Nephron progenitor cell (in vitro differentiated cells): ENCODE data around the gene ZNG1B.
"Not testable (repeated sequence)": the region's sequence is repeated elsewhere in the genome, so short reads cannot be mapped to it uniquely, and the experiment has no call there.

ENCODE experiments used
- DNase-seq: peaks from one replicate; pipeline ENCODE4 v3.0.0; 2021
- H3K27ac Mint-ChIP-seq: 2 replicates; pipeline ENCODE4 v1.8.0; 2021; ENCODE audit warnings: mild to moderate bottlenecking, moderate library complexity, mixed read lengths
- H3K27me3 Mint-ChIP-seq: 2 replicates; pipeline ENCODE4 v1.8.0; 2021; ENCODE audit warnings: mild to moderate bottlenecking, low read depth, mixed read lengths; ENCODE audit not compliant: poor library complexity
- H3K36me3 Mint-ChIP-seq: 2 replicates; pipeline ENCODE4 v1.8.0; 2021; ENCODE audit warnings: low read depth, mixed read lengths
- H3K4me1 Mint-ChIP-seq: 2 replicates; pipeline ENCODE4 v1.8.0; 2021; ENCODE audit warnings: mixed read lengths
- H3K4me3 Mint-ChIP-seq: 2 replicates; pipeline ENCODE4 v1.8.0; 2021; ENCODE audit warnings: mild to moderate bottlenecking, moderate library complexity, mixed read lengths
- H3K9me3 Mint-ChIP-seq: 2 replicates; pipeline ENCODE4 v1.8.0; 2021; ENCODE audit warnings: mild to moderate bottlenecking, moderate library complexity, mixed read lengths

The ZNG1B gene

DNA sequence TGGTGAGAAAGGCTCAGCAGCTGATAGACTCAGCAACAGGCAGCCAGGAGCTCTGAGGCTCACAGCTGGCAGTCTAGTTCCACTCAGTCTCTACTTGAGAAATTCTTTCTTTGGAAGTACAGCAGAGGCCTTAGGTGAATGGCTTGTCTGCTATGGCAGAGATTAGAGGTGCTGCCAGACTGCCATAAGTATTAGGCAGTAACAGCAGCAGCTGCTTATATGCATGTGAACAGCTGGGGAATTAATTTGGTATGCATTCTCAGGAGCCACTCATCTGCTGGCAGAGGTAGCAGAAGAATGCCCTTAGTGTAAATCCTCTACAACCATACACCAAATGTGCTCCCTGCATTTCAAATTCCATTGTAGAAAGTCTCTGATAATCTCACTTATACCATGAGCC, 28.3 kb downstream of the ZNG1B start:
- H3K27me3 Mint-ChIP-seq, H3K4me3 Mint-ChIP-seq, H3K4me1 Mint-ChIP-seq, H3K27ac Mint-ChIP-seq, H3K9me3 Mint-ChIP-seq, DNase-seq, H3K36me3 Mint-ChIP-seq: not testable (repeated sequence)

DNA sequence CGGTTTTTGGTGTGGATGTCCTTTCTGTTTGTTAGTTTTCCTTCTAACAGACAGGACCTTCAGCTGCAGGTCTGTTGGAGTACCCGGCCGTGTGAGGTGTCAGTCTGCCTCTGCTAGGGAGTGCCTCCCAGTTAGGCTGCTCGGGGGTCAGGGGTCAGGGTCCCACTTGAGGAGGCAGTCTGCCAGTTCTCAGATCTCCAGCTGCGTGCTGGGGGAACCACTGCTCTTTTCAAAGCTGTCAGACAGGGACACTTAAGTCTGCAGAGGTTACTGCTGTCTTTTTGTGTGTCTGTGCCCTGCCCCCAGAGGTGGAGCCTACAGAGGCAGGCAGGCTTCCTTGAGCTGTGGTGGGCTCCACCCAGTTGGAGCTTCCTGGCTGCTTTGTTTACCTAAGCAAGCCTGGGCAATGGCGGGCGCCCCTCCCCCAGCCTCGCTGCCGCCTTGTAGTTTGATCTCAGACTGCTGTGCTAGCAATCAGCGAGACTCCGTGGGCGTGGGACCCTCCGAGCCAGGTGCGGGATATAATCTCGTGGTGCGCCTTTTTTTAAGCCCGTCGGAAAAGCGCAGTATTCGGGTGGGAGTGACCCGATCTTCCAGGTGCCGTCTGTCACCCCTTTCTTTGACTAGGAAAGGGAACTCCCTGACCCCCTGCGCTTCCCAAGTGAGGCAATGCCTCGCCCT, 39.3 kb downstream of the ZNG1B start:
- Mint-ChIP-seq H3K36me3 (peaks cover 36% of the 10 kb centered on the region), H3K9me3 (peaks cover 16% of the 10 kb centered on the region)
- not testable (repeated sequence) for H3K4me3 Mint-ChIP-seq, H3K4me1 Mint-ChIP-seq, H3K27me3 Mint-ChIP-seq, DNase-seq, H3K27ac Mint-ChIP-seq

DNA sequence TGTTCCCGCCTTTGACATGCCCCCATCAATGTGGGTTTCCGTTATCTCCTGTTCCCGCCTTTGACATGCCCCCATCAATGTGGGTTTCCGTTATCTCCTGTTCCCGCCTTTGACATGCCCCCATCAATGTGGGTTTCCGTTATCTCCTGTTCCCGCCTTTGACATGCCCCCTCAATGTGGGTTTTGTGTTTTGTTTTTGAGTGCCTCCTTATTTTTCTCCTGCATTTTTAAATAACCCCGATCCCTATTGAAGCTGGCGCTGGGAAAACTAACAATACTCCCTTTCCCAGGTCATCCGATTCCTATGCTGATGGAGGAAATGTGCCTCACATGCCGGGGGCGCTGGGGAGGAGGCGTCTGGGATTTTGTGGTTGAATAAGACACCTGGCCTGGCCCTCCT, 59.0 kb downstream of the ZNG1B start:
- not testable (repeated sequence) for H3K9me3 Mint-ChIP-seq, H3K36me3 Mint-ChIP-seq, H3K4me3 Mint-ChIP-seq, H3K4me1 Mint-ChIP-seq, H3K27ac Mint-ChIP-seq, DNase-seq
- H3K27me3 Mint-ChIP-seq = peaks cover 49% of the 10 kb centered on the region

DNA sequence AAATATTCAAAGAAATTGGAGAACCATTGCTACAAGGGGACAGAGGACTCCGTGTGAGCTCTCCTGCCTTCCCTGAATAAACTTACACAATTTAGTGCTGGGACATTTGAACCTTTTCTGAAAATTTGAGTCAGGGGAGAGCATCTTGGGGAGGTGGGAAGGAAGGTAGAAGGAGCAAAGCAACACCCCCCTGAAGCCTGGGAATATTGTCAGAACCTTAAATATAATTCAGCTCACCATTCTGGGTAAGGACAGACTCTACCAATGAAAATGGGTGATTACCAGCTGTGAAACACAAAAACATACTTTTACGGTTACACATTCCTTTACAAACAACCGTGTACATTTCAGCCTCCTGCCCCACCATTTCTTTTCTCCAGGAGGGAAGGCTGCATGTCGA, 60.9 kb downstream of the ZNG1B start, which contains the start of gene FOXD4L1:
FOXD4L1 (plus strand) TSS at position 301 of the 400 bp plus-strand sequence. CDS start 592 bp downstream, outside the sequence.
- DNase-seq, H3K27ac Mint-ChIP-seq, H3K4me1 Mint-ChIP-seq, H3K36me3 Mint-ChIP-seq, H3K4me3 Mint-ChIP-seq, H3K9me3 Mint-ChIP-seq: not testable (repeated sequence)
- peaks cover 65% of the 10 kb centered on the region for H3K27me3 Mint-ChIP-seq

DNA sequence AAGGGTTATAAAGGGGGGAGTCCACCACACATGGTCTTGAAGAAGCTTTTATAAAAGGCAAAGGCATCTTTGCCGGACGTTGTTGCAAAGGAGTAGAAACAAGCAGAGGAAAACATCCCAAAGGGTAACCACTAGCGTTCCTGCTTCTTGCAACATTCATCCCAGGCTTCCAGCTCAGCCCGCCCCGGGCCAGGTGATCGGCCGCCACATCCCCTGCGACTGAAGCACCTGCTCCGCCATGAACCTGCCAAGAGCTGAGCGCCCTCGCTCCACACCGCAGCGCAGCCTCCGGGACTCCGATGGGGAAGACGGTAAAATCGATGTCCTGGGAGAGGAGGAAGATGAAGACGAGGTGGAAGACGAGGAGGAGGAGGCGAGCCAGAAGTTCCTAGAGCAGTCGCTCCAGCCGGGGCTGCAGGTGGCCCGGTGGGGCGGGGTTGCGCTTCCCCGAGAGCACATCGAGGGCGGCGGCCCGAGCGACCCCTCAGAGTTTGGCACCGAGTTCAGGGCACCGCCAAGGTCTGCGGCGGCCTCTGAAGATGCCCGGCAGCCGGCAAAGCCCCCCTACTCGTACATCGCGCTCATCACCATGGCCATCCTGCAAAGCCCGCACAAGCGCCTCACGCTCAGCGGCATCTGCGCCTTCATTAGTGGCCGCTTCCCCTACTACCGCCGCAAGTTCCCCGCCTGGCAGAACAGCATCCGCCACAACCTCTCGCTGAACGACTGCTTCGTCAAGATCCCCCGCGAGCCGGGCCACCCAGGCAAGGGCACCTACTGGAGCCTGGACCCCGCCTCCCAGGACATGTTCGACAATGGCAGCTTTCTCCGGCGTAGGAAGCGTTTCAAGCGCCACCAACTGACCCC, 61.8 kb downstream of the ZNG1B start:
- peaks cover 73% of the 10 kb centered on the region for H3K27me3 Mint-ChIP-seq
- peak; percentile 13 for DNase-seq
- H3K4me3 Mint-ChIP-seq, H3K9me3 Mint-ChIP-seq, H3K4me1 Mint-ChIP-seq, H3K36me3 Mint-ChIP-seq, H3K27ac Mint-ChIP-seq: not testable (repeated sequence)

GRCh38 chr2:113499886-113500722, 62.6 kb downstream of the ZNG1B start:
- not testable (repeated sequence) for H3K4me1 Mint-ChIP-seq, H3K27ac Mint-ChIP-seq, DNase-seq, H3K36me3 Mint-ChIP-seq, H3K9me3 Mint-ChIP-seq, H3K4me3 Mint-ChIP-seq
- H3K27me3 Mint-ChIP-seq = peaks cover 79% of the 10 kb centered on the region

DNA sequence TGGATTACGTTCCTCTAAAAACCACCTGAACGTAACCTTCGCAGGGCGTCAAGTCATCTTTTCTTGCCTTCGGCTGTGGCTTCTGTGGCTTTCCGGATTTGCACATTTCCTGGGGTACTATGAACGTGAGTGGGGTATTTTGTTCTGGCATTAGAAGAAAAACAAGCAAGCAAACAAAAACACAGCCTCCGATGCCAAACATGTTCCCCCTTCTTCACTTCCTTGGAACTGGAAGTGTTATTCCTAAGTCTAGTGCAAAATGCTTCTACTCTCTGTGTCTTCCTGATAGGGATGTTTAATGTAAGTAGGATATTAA, 63.2 kb downstream of the ZNG1B start:
- H3K27me3 Mint-ChIP-seq = peaks cover 83% of the 10 kb centered on the region
- not testable (repeated sequence) for H3K27ac Mint-ChIP-seq, H3K36me3 Mint-ChIP-seq

GRCh38 chr2:113502216-113503093, 65.0 kb downstream of the ZNG1B start:
- H3K4me1 Mint-ChIP-seq, H3K27ac Mint-ChIP-seq, H3K36me3 Mint-ChIP-seq, H3K9me3 Mint-ChIP-seq: not testable (repeated sequence)
- H3K27me3 Mint-ChIP-seq = peaks cover 83% of the 10 kb centered on the region
- peak overlapping the region; percentile 65 for H3K4me3 Mint-ChIP-seq
- peak; percentile 9 for DNase-seq

More for the DNA sequence above, 63.2 kb downstream of the ZNG1B start:
- not testable (repeated sequence) for DNase-seq, H3K4me1 Mint-ChIP-seq, H3K4me3 Mint-ChIP-seq, H3K9me3 Mint-ChIP-seq

DNA sequence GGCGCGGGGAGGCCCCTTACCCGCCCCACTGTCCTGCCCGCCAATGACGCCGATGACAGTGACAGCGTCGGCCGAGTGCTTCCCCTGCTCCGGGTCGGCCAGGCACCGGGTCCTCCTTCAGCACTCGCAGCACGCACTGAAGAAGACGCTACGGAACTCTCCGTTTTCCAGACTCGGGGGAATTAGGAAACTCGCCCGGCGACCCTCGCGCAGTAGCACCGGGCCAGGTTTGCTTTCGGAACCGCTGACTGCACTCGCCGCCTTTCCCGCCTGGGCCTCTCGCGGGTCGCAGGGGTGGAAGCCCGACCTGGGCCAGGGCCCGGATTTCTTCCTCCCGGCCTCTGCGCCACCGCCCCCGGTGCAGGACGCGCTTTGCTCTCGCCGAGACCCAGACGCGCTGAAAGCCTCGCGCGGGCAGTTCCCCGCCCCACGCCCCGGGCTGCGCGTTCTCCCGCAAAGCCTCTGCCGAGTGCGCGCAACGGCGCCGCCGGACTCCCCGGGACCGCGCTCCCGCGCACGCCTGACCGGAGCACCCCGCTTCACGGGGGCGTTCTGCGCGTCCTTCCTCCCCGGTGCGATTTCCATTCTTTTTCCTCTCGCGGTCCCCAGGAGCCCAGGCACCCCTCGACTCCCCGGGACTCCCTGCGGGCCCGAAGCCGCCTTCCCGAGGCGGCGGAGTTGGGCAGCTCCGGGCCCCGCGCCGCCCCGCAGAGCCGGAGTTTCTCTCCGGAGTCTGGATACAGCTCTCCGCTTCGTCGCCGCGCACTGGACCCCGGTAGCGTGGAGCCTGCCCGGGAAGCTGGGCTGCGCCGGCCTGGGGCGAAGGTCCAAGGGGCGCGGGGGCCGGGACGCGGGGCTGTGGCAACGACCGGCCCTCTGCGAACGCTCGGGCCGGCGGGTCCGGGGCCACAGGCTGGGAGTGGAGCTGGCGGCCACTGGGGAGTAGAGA, 65.9 kb downstream of the ZNG1B start:
- DNase-seq = peak; percentile 48
- H3K36me3 Mint-ChIP-seq, H3K4me1 Mint-ChIP-seq, H3K27ac Mint-ChIP-seq, H3K9me3 Mint-ChIP-seq: not testable (repeated sequence)
- peaks cover 83% of the 10 kb centered on the region for H3K27me3 Mint-ChIP-seq
- peak overlapping the region; percentile 65 for H3K4me3 Mint-ChIP-seq

GRCh38 chr2:113504081-113504480, 66.6 kb downstream of the ZNG1B start:
- not testable (repeated sequence) for H3K36me3 Mint-ChIP-seq, DNase-seq, H3K27ac Mint-ChIP-seq, H3K4me3 Mint-ChIP-seq, H3K4me1 Mint-ChIP-seq, H3K9me3 Mint-ChIP-seq
- peaks cover 83% of the 10 kb centered on the region for H3K27me3 Mint-ChIP-seq

DNA sequence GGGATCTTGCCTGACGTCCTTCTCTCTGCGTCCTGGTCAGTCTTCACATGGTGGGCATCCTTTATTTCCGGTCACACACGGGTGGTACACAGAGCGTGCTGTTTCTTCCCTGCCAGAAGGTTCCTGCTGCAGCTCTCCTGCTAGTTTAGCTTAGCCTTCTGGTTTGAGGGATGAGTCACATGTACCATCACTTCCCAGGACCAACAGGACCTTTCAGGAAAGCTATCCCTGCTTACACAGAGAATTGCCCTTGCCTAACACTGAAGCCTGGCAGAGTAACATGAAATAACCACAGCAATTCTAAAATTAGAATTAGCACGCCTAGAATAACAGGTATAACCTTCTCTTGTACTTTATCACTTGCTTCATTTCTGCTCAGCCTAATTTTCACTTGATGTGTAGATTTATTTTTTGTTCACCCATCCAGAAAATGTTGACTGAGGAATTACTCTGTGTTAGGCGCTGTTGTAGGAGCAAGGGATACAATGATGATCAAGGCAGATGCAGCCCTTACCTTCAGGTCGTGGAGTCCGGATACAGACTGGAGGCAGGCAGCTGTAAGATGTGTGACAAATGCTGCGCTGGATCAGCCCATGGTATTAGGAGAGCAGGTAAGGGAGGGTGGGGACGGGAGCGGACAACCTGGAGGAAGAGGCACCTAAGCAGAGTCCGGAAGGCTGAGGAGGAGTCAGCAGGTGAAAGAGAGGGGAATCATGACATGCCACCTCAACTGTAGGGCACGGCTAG, 70.1 kb downstream of the ZNG1B start:
- H3K4me1 Mint-ChIP-seq, DNase-seq, H3K9me3 Mint-ChIP-seq, H3K4me3 Mint-ChIP-seq, H3K36me3 Mint-ChIP-seq, H3K27ac Mint-ChIP-seq: not testable (repeated sequence)
- peaks cover 71% of the 10 kb centered on the region for H3K27me3 Mint-ChIP-seq

DNA sequence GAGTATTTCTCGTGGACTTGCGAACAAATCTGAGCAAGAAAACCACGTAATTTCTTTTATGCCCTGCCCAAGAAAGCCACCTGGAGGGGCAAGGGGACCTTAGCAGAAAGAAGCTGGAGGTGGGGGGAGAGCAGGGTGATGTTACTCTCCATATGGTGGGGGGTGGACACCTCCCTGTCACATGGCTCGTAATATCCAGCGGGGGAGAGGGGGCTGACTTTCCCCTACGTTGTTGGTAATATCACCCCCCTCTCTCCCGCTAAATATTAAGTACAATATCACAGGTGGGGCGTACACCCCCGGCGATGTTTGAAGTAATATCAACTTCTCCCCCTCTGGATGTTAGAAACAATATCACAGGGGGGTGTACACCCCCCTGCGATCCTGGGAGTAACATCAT, 70.7 kb downstream of the ZNG1B start:
- DNase-seq, H3K4me1 Mint-ChIP-seq, H3K27ac Mint-ChIP-seq, H3K9me3 Mint-ChIP-seq, H3K4me3 Mint-ChIP-seq, H3K36me3 Mint-ChIP-seq: not testable (repeated sequence)
- H3K27me3 Mint-ChIP-seq = peaks cover 66% of the 10 kb centered on the region
